Trophoblast cell (in vitro differentiated cells and primary cell): ENCODE measurements around the gene EPB41L1.

Experiments
- DNase-seq, 2 donors: peaks; one replicate each; pipeline ENCODE4 v3.0.0-alpha.2; 2016
- H2AFZ ChIP-seq: 2 replicates; pipeline ENCODE4 v1.6.1; 2013; ENCODE audit warnings: low read length, moderate library complexity, mild to moderate bottlenecking; ENCODE audit not compliant: insufficient read depth, poor library complexity
- H2AK5ac ChIP-seq: 2 replicates; pipeline ENCODE4 v1.6.1; 2013; ENCODE audit warnings: mild to moderate bottlenecking, low read length
- H2BK120ac ChIP-seq: 2 replicates; pipeline ENCODE4 v1.6.1; 2013; ENCODE audit warnings: low read length, mild to moderate bottlenecking, moderate library complexity; ENCODE audit not compliant: insufficient read depth, poor library complexity
- H2BK12ac ChIP-seq: 2 replicates; pipeline ENCODE4 v1.6.1; 2013; ENCODE audit warnings: mild to moderate bottlenecking, low read length, moderate library complexity
- H2BK5ac ChIP-seq: 2 replicates; pipeline ENCODE4 v1.6.1; 2013; ENCODE audit warnings: low read length, low read depth, moderate library complexity, mild to moderate bottlenecking; ENCODE audit not compliant: poor library complexity
- H3K14ac ChIP-seq: 2 replicates; pipeline ENCODE4 v1.6.1; 2013; ENCODE audit warnings: mild to moderate bottlenecking, low read length
- H3K18ac ChIP-seq: 2 replicates; pipeline ENCODE4 v1.6.1; 2013; ENCODE audit warnings: mild to moderate bottlenecking, low read length
- H3K23ac ChIP-seq: 2 replicates; pipeline ENCODE4 v1.6.1; 2013; ENCODE audit warnings: low read length
- H3K27ac ChIP-seq: 2 replicates; pipeline ENCODE4 v1.5.1; 2013; ENCODE audit warnings: low read depth, mild to moderate bottlenecking, inconsistent platforms, low read length, moderate library complexity
- H3K27me3 ChIP-seq: 2 replicates; pipeline ENCODE4 v1.6.1; 2013; ENCODE audit warnings: inconsistent platforms, mild to moderate bottlenecking, low read length, moderate library complexity; ENCODE audit not compliant: insufficient read depth
- H3K36me3 ChIP-seq, 2 experiments: 1 replicate in 1 of 2; 2 replicates in 1 of 2; pipeline ENCODE4 v1.6.1; 2013; ENCODE audit warnings: low read length in 2 of 2, mild to moderate bottlenecking in 2 of 2, moderate library complexity in 1 of 2; ENCODE audit not compliant: insufficient read depth in 2 of 2, control insufficient read depth in 1 of 2
- H3K4ac ChIP-seq: 2 replicates; pipeline ENCODE4 v1.6.1; 2013; ENCODE audit warnings: low read depth, mild to moderate bottlenecking, low read length, moderate library complexity
- H3K4me1 ChIP-seq, 2 experiments: 1 replicate in 1 of 2; 2 replicates in 1 of 2; pipeline ENCODE4 v1.6.1; 2013; ENCODE audit warnings: low read length in 2 of 2, mild to moderate bottlenecking in 2 of 2, moderate library complexity in 1 of 2; ENCODE audit not compliant: insufficient read depth in 2 of 2, control insufficient read depth in 1 of 2
- H3K4me2 ChIP-seq: 2 replicates; pipeline ENCODE4 v1.6.1; 2013; ENCODE audit warnings: inconsistent platforms, mild to moderate bottlenecking, low read length, moderate library complexity
- H3K4me3 ChIP-seq: 2 replicates; pipeline ENCODE4 v1.5.1; 2013; ENCODE audit warnings: mild to moderate bottlenecking, low read depth, low read length, inconsistent platforms
- H3K79me1 ChIP-seq: one replicate; pipeline ENCODE4 v1.6.1; 2013; ENCODE audit warnings: low read length
- H3K79me2 ChIP-seq: 2 replicates; pipeline ENCODE4 v1.6.1; 2013; ENCODE audit warnings: low read length, mild to moderate bottlenecking; ENCODE audit not compliant: control insufficient read depth, insufficient read depth, poor library complexity
- H3K9ac ChIP-seq: 2 replicates; pipeline ENCODE4 v1.6.1; 2013; ENCODE audit warnings: mild to moderate bottlenecking, low read length
- H3K9me3 ChIP-seq: 2 replicates; pipeline ENCODE4 v1.6.1; 2013; ENCODE audit warnings: low read depth, mild to moderate bottlenecking, control low read depth, inconsistent platforms, low read length; ENCODE audit not compliant: insufficient read depth
- H4K12ac ChIP-seq: 2 replicates; pipeline ENCODE4 v1.6.1; 2013; ENCODE audit warnings: low read depth, mild to moderate bottlenecking, low read length, moderate library complexity
- H4K8ac ChIP-seq: 2 replicates; pipeline ENCODE4 v1.6.1; 2013; ENCODE audit warnings: low read depth, mild to moderate bottlenecking, low read length, moderate library complexity
- H4K91ac ChIP-seq: one replicate; pipeline ENCODE4 v1.6.1; 2013; ENCODE audit warnings: low read depth, mild to moderate bottlenecking, low read length, moderate library complexity
- WGBS: extraction: QIAGEN DNeasy Blood & Tissue Kit; methylation state at CpG from one replicate; pipeline ENCODE4 v1.1.7; 2013; ENCODE audit warnings: missing lambda C conversion rate; ENCODE audit not compliant: insufficient read length, insufficient coverage; ENCODE audit errors: extremely low coverage; 5-methylcytosine and 5-hydroxymethylcytosine counted together

EPB41L1 gene

DNA sequence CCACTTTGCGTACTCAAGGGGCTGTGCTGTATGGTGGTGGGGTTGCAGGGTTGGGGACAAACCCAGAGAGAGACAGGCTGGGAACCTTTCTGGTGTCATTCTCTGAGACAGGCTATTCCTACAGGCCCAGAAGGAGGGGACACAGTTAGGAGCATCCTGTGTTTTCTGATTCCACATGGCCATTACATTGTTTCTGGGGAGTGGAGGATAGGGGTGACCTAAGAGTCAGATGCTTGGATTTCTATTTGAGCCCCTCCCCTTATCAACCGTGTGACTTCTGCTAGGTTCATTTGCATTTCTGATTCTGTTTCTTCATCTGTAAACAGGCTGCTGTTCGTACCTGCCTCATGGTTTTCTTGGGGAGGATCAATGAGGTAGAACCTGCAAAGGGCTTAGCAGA is 29.4 kb upstream of the EPB41L1 start:
- no peaks in the 10 kb centered on the region for H3K27me3 ChIP-seq
- peaks cover 13 to 16% of the 10 kb centered on the region in 2 experiments for H3K4me1 ChIP-seq
- H3K23ac ChIP-seq: no peak overlapping the region
- peaks cover 2% of the 10 kb centered on the region for H3K79me1 ChIP-seq
- H2BK5ac ChIP-seq: no peak overlapping the region
- no peak overlapping the region for H3K27ac ChIP-seq
- no peaks in the 10 kb centered on the region for H3K36me3 ChIP-seq
- no peak overlapping the region for H4K91ac ChIP-seq
- H2BK12ac ChIP-seq: no peak overlapping the region
- no CpG with 5 or more reads among the region's 3 CpGs for WGBS
- H3K4ac ChIP-seq: no peak overlapping the region
- H3K14ac ChIP-seq: no peak overlapping the region
- H3K79me2 ChIP-seq: no peaks in the 10 kb centered on the region
- no peak overlapping the region for H4K12ac ChIP-seq
- no peak for DNase-seq
- no peak overlapping the region for H2BK120ac ChIP-seq
- no peak overlapping the region for H3K4me3 ChIP-seq
- H2AFZ ChIP-seq: no peak overlapping the region
- H3K9me3 ChIP-seq: no peaks in the 10 kb centered on the region
- H2AK5ac ChIP-seq: no peak overlapping the region
- H3K4me2 ChIP-seq: no peak overlapping the region
- no peak overlapping the region for H3K18ac ChIP-seq
- no peak overlapping the region for H3K9ac ChIP-seq
- H4K8ac ChIP-seq: no peak overlapping the region

GRCh38 chr20:36126836-36127527 is 27.6 kb upstream of the EPB41L1 start:
- no peak overlapping the region for H2BK5ac ChIP-seq
- no peak overlapping the region for H4K91ac ChIP-seq
- WGBS: no CpG with 5 or more reads among the region's 7 CpGs
- H2BK12ac ChIP-seq: no peak overlapping the region
- H2BK120ac ChIP-seq: no peak overlapping the region
- no peak overlapping the region for H3K14ac ChIP-seq
- H3K9me3 ChIP-seq: no peaks in the 10 kb centered on the region
- no peak overlapping the region for H2AK5ac ChIP-seq
- H3K27me3 ChIP-seq: no peaks in the 10 kb centered on the region
- no peak overlapping the region for H4K12ac ChIP-seq
- no peaks in the 10 kb centered on the region for H3K36me3 ChIP-seq
- H3K9ac ChIP-seq: no peak overlapping the region
- no peak overlapping the region for H3K4me2 ChIP-seq
- no peak overlapping the region for H3K18ac ChIP-seq
- no peak overlapping the region for H3K23ac ChIP-seq
- H3K79me2 ChIP-seq: no peaks in the 10 kb centered on the region
- peaks cover 7 to 11% of the 10 kb centered on the region in 2 experiments for H3K4me1 ChIP-seq
- H3K4me3 ChIP-seq: no peak overlapping the region
- no peak overlapping the region for H4K8ac ChIP-seq
- no peak for DNase-seq
- peaks cover 2% of the 10 kb centered on the region for H3K79me1 ChIP-seq
- H3K4ac ChIP-seq: no peak overlapping the region
- no peak overlapping the region for H2AFZ ChIP-seq
- H3K27ac ChIP-seq: no peak overlapping the region

DNA sequence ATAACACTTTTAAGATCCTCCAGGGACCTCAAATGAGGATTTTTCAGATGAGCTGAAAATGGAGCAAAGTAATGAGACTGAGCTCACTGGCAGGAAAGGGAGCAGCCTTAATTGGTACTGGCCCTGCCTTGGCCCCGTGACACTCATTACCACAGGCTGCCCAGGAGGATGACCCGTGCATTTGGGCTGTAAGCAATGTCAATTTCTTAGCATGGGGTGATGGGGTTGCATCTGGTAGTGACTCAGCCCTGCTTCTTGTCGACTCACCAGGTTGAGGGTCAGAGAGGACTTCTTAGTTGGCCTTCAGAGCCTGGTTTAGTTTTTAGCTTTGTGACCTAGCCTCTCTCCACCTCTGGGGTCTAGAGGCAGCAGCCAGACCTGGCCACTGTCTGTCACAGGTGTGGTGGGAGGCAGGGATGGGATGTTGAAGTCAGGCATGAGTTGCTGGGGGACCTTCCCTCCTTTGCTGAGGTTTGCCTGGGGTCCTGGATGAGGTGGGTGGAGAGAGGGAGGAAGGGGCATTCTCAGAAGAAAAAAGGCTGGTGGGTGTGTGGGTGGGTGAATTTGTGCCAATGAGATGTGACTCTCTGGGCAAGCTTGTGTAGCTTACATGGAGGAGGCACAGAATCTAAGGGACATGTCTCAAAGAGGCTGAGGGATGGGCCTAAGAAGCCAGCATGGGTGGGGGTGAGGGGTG is 25.9 kb upstream of the EPB41L1 start:
- H3K4me3 ChIP-seq: no peak overlapping the region
- no peaks in the 10 kb centered on the region for H3K79me2 ChIP-seq
- no peak overlapping the region for H3K9ac ChIP-seq
- H3K4me2 ChIP-seq: no peak overlapping the region
- H3K18ac ChIP-seq: no peak overlapping the region
- no peak overlapping the region for H4K91ac ChIP-seq
- H3K79me1 ChIP-seq: no peaks in the 10 kb centered on the region
- H3K9me3 ChIP-seq: no peaks in the 10 kb centered on the region
- H2AK5ac ChIP-seq: no peak overlapping the region
- no peak overlapping the region for H3K23ac ChIP-seq
- no peak overlapping the region for H3K4ac ChIP-seq
- no peak overlapping the region for H4K12ac ChIP-seq
- WGBS: no CpG with 5 or more reads among the region's 3 CpGs
- H3K36me3 ChIP-seq: no peaks in the 10 kb centered on the region
- H3K27me3 ChIP-seq: no peaks in the 10 kb centered on the region
- no peak overlapping the region for H3K14ac ChIP-seq
- H2AFZ ChIP-seq: no peak overlapping the region
- H2BK120ac ChIP-seq: no peak overlapping the region
- no peak overlapping the region for H2BK5ac ChIP-seq
- no peak for DNase-seq
- no peak overlapping the region for H2BK12ac ChIP-seq
- no peak overlapping the region for H3K27ac ChIP-seq
- peaks cover 0 to 1% of the 10 kb centered on the region in 2 experiments for H3K4me1 ChIP-seq
- no peak overlapping the region for H4K8ac ChIP-seq

DNA sequence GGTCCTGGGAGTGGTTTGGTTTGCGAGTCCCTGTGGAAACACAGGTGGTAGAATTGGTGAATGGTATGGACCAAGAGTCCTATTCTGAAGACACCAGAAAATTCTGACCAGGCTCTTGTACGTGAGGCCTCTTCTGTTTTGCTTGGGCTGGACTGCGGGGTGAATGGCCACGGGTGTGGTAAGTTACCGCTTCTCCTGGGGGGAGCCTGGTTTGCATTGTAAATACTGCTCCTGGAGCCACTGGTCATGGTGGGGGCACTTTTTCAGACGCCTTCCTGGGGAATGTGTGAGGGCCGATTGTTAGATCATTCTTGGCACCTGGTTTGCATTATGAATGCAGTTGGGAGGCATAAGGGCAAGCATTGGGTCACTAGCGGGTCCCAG is 25.4 kb upstream of the EPB41L1 start:
- Histone ChIP-seq H3K36me3 (no peaks in the 10 kb centered on the region), H3K23ac (no peak overlapping the region), H3K14ac (no peak overlapping the region), H3K27ac (no peak overlapping the region), H2BK12ac (no peak overlapping the region), H3K27me3 (no peaks in the 10 kb centered on the region), H4K12ac (no peak overlapping the region), H3K9ac (no peak overlapping the region), H3K9me3 (no peaks in the 10 kb centered on the region), H3K4me1 (peaks cover 0 to 1% of the 10 kb centered on the region in 2 experiments), H3K4ac (no peak overlapping the region), H3K79me2 (no peaks in the 10 kb centered on the region), H3K18ac (no peak overlapping the region), H3K4me2 (no peak overlapping the region), H2AFZ (no peak overlapping the region), H4K91ac (no peak overlapping the region), H2BK5ac (no peak overlapping the region), H3K79me1 (no peaks in the 10 kb centered on the region), H4K8ac (no peak overlapping the region), H2BK120ac (no peak overlapping the region), H3K4me3 (no peak overlapping the region), H2AK5ac (no peak overlapping the region)
- DNase-seq: no peak
- no CpG with 5 or more reads among the region's 8 CpGs for WGBS
